Activated CD8-positive, alpha-beta memory T cell treated with anti-CD3 and anti-CD28 coated beads, Interleukin-2, amount 50 U/mL, for 48 hours (primary cell): Measurements from ENCODE around the gene MACROD2.

Experiments used
- DNase-seq: peaks from one replicate; pipeline ENCODE4 v3.0.0-alpha.2; 2020

The MACROD2 gene

GRCh38 chr20:15918631-15919030, 1923.3 kb downstream of the MACROD2 start:
- DNase-seq: no peak

- DNase-seq: no peak
Observed at GRCh38 chr20:15919118-15919517, 1923.8 kb downstream of the MACROD2 start.

- no peak for DNase-seq
Observed at GRCh38 chr20:15921930-15922329, 1926.6 kb downstream of the MACROD2 start.

- DNase-seq: no peak
Observed at GRCh38 chr20:15922556-15922955, 1927.2 kb downstream of the MACROD2 start.

GRCh38 chr20:15923030-15923776, 1927.9 kb downstream of the MACROD2 start:
- DNase-seq: no peak

GRCh38 chr20:15924556-15924955, 1929.2 kb downstream of the MACROD2 start:
- DNase-seq: no peak

GRCh38 chr20:15925376-15925775, 1930.1 kb downstream of the MACROD2 start:
- DNase-seq: no peak

GRCh38 chr20:15927893-15928650, 1932.8 kb downstream of the MACROD2 start:
- DNase-seq: no peak

GRCh38 chr20:15928946-15929345, 1933.6 kb downstream of the MACROD2 start:
- no peak for DNase-seq

- DNase-seq: no peak
Observed at GRCh38 chr20:15930311-15931305, 1935.3 kb downstream of the MACROD2 start.

- DNase-seq: no peak
Observed at GRCh38 chr20:15931897-15932296, 1936.6 kb downstream of the MACROD2 start.

- no peak for DNase-seq
Observed at GRCh38 chr20:15937179-15937578, 1941.9 kb downstream of the MACROD2 start.

GRCh38 chr20:15938847-15939246, 1943.5 kb downstream of the MACROD2 start:
- no peak for DNase-seq

- no peak for DNase-seq
Observed at GRCh38 chr20:15940127-15940526, 1944.8 kb downstream of the MACROD2 start.

GRCh38 chr20:15942130-15942529, 1946.8 kb downstream of the MACROD2 start:
- DNase-seq: no peak

GRCh38 chr20:15945289-15945688, 1950.0 kb downstream of the MACROD2 start:
- DNase-seq: no peak

GRCh38 chr20:15949391-15949790, 1954.1 kb downstream of the MACROD2 start:
- no peak for DNase-seq

- DNase-seq: no peak
Observed at GRCh38 chr20:15951658-15952057, 1956.3 kb downstream of the MACROD2 start.

- no peak for DNase-seq
Observed at GRCh38 chr20:15958142-15958541, 1962.8 kb downstream of the MACROD2 start.

- no peak for DNase-seq
Observed at GRCh38 chr20:15965165-15965564, 1969.8 kb downstream of the MACROD2 start.

- DNase-seq: no peak
Observed at GRCh38 chr20:15967334-15967733, 1972.0 kb downstream of the MACROD2 start.

GRCh38 chr20:15976047-15976736, 1980.9 kb downstream of the MACROD2 start:
- no peak for DNase-seq
